K562 (cell line): ENCODE measurements around the gene MED20. TPM values are rescaled to one million over a fixed set of nuclear protein-coding genes. Genes with fewer than 3 reads are reported as not detected.

Experiments used
- EZH2 ChIP-seq: IDR thresholded peaks from 2 replicates; pipeline ENCODE4 v1.6.1; 2012; ENCODE audit warnings: low read depth, mild to moderate bottlenecking, inconsistent platforms, low read length, borderline replicate concordance
- ILK ChIP-seq: fragments of 450-650 bp; IDR thresholded peaks from 2 replicates; pipeline ENCODE4 v1.6.1; 2016; ENCODE audit warnings: missing genetic modification characterization, low read depth, mild to moderate bottlenecking, missing compliant biosample characterization, moderate library complexity, borderline replicate concordance
- LARP7 ChIP-seq: fragments of 450-650 bp; IDR thresholded peaks from 2 replicates; pipeline ENCODE4 v1.6.1; 2016
- TEAD2 ChIP-seq: fragments of 450-650 bp; IDR thresholded peaks from 2 replicates; pipeline ENCODE4 v1.6.1; 2016; ENCODE audit warnings: missing genetic modification characterization, control low read depth, missing compliant biosample characterization
- ZNF253 ChIP-seq: fragments of 250-450 bp; sonication (Bioruptor Pico); conservative IDR thresholded peaks from 2 replicates; pipeline ENCODE4 v1.6.1; 2021; ENCODE audit warnings: mild to moderate bottlenecking
- polyA plus RNA-seq, 8 experiments: library from polyadenylated mRNA; depleted of rRNA in 4 of 8; stranded (reverse) in 5 of 8; unstranded in 3 of 8; fragments of >200 nt; fragmentation: Nextera tagmentation in 2 of 8; fragmentation: Illumina TruSeq in 1 of 8; extraction: Ambion mirVana in 2 of 8; extraction: Trizol in 1 of 8; gene quantifications; 2 replicates each; pipeline versions ENCODE4 v1.2.1 to v1.2.3, GENCODE V29; 2011 to 2014; ENCODE audit warnings: inconsistent platforms in 1 of 8, missing spikeins in 1 of 8
- total RNA-seq, 7 experiments: library from RNA; depleted of rRNA in 6 of 7; stranded (reverse); fragments of >200 nt in 6 of 7; fragmentation: Illumina TruSeq in 2 of 7; extraction: Trizol in 2 of 7; gene quantifications; 2 replicates each; pipeline versions ENCODE4 v1.2.1 to v1.2.3, GENCODE V29; 2011 to 2021; ENCODE audit warnings: low replicate concordance in 1 of 7
- TF ChIP-seq, protein P1 (sequence below): fragments of 450-650 bp; formaldehyde crosslinking; IDR thresholded peaks from 2 replicates; pipeline ENCODE4 v1.4.0; 2020; ENCODE audit warnings: mild to moderate bottlenecking, mixed read lengths
- TF ChIP-seq, protein P2 (sequence below): fragments of 250-450 bp; sonication (Bioruptor Pico); IDR thresholded peaks from 2 replicates; pipeline ENCODE4 v1.9.0; 2021; ENCODE audit warnings: mild to moderate bottlenecking, inconsistent platforms
- TF ChIP-seq, protein P3 (sequence below): sonication (generic); formaldehyde crosslinking; IDR thresholded peaks from 2 replicates; pipeline ENCODE4 v1.8.1; 2023; ENCODE audit warnings: mild to moderate bottlenecking, missing genetic modification reagents, moderate library complexity
- TF ChIP-seq, protein P4 (sequence below): fragments of 250-450 bp; sonication (Bioruptor Pico); IDR thresholded peaks from 2 replicates; pipeline ENCODE4 v1.8.0; 2022; ENCODE audit warnings: moderate library complexity, mild to moderate bottlenecking, inconsistent platforms
- TF ChIP-seq, protein P5 (sequence below): IDR thresholded peaks from 3 replicates; pipeline ENCODE4 v1.6.1; 2011; ENCODE audit warnings: borderline replicate concordance, mild to moderate bottlenecking, moderate library complexity; ENCODE audit not compliant: insufficient read length; ENCODE audit errors: extremely low read depth
- TF ChIP-seq, protein P6 (sequence below), 2 experiments: fragments of 250-450 bp in 1 of 2; fragments of 450-650 bp in 1 of 2; sonication (Bioruptor Pico) in 1 of 2; IDR thresholded peaks; 2 replicates each; pipeline versions ENCODE4 v1.6.1 to v1.8.0; 2016 to 2021; ENCODE audit warnings: mild to moderate bottlenecking in 2 of 2, moderate library complexity in 2 of 2, missing compliant biosample characterization in 1 of 2, missing genetic modification characterization in 1 of 2
- TF ChIP-seq, protein P7 (sequence below): fragments of 250-450 bp; sonication (Bioruptor Pico); IDR thresholded peaks from 2 replicates; pipeline ENCODE4 v1.5.0; 2020; ENCODE audit warnings: mild to moderate bottlenecking

The MED20 gene
- total and polyA plus RNA-seq, 9 of the 15 experiments (the other 6 are each of a cell fraction or from before 2014, with no cell fraction given), result 27.3 to 80.9 (median 46.0) TPM

DNA sequence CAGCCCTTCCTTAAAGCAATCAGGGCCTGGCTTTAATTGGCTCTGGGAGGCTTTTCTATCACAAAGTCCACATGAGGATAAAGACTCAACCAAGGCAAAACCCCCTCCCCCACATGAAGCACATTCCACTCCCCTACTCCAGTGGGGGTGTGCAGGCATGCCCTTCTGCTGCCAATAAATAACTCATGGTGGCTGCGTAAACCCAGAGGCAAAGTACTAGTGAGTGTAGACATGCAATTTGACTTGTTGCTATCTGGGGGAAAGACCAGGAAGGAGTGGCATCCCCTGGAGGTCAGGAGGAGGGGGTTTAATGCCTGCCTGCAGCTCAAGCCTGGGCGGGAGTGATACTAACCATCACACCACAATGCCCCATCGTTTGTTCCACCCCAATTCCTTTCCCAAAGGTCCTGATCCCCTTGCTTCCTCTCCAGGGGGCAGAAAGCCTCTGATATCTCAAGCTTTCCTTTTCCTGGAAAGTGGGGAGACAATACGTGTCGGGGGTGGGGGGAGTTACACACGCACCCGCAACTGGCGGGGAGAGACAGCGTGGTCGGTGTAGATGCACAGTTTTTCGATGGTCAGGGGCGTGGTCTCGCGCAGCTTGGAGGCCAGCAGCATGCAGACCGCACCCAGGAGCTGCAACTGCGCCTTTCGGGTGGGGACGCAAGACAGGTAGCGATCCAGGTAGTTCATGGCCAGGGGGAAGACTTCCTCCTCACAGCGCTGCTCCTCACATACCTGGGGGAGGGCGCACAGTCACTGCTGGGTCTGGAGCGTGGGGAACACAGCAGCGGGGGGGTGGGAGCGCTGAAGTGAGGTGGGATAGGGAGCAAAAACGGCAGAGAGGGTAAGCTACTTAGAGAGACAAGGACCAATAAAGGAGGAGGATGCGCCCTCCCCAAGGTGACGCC, 19.2 kb upstream of the MED20 start (continued):
- no peak for TF ChIP-seq EZH2
- TF ChIP-seq, protein P1, sequence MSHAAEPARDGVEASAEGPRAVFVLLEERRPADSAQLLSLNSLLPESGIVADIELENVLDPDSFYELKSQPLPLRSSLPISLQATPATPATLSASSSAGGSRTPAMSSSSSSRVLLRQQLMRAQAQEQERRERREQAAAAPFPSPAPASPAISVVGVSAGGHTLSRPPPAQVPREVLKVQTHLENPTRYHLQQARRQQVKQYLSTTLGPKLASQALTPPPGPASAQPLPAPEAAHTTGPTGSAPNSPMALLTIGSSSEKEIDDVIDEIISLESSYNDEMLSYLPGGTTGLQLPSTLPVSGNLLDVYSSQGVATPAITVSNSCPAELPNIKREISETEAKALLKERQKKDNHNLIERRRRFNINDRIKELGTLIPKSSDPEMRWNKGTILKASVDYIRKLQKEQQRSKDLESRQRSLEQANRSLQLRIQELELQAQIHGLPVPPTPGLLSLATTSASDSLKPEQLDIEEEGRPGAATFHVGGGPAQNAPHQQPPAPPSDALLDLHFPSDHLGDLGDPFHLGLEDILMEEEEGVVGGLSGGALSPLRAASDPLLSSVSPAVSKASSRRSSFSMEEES, result no peak
- TF ChIP-seq, protein P2, sequence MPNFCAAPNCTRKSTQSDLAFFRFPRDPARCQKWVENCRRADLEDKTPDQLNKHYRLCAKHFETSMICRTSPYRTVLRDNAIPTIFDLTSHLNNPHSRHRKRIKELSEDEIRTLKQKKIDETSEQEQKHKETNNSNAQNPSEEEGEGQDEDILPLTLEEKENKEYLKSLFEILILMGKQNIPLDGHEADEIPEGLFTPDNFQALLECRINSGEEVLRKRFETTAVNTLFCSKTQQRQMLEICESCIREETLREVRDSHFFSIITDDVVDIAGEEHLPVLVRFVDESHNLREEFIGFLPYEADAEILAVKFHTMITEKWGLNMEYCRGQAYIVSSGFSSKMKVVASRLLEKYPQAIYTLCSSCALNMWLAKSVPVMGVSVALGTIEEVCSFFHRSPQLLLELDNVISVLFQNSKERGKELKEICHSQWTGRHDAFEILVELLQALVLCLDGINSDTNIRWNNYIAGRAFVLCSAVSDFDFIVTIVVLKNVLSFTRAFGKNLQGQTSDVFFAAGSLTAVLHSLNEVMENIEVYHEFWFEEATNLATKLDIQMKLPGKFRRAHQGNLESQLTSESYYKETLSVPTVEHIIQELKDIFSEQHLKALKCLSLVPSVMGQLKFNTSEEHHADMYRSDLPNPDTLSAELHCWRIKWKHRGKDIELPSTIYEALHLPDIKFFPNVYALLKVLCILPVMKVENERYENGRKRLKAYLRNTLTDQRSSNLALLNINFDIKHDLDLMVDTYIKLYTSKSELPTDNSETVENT (CRISPR knock-in tag), result no peak
- TF ChIP-seq, protein P3, sequence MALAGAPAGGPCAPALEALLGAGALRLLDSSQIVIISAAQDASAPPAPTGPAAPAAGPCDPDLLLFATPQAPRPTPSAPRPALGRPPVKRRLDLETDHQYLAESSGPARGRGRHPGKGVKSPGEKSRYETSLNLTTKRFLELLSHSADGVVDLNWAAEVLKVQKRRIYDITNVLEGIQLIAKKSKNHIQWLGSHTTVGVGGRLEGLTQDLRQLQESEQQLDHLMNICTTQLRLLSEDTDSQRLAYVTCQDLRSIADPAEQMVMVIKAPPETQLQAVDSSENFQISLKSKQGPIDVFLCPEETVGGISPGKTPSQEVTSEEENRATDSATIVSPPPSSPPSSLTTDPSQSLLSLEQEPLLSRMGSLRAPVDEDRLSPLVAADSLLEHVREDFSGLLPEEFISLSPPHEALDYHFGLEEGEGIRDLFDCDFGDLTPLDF, result no peak
- TF ChIP-seq ZNF253, result no peak
- no peak for TF ChIP-seq ILK (tag)
- TF ChIP-seq, protein P4, sequence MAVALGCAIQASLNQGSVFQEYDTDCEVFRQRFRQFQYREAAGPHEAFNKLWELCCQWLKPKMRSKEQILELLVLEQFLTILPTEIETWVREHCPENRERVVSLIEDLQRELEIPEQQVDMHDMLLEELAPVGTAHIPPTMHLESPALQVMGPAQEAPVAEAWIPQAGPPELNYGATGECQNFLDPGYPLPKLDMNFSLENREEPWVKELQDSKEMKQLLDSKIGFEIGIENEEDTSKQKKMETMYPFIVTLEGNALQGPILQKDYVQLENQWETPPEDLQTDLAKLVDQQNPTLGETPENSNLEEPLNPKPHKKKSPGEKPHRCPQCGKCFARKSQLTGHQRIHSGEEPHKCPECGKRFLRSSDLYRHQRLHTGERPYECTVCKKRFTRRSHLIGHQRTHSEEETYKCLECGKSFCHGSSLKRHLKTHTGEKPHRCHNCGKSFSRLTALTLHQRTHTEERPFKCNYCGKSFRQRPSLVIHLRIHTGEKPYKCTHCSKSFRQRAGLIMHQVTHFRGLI (CRISPR knock-in tag), result no peak
- no peak for TF ChIP-seq TEAD2
- TF ChIP-seq, protein P5, sequence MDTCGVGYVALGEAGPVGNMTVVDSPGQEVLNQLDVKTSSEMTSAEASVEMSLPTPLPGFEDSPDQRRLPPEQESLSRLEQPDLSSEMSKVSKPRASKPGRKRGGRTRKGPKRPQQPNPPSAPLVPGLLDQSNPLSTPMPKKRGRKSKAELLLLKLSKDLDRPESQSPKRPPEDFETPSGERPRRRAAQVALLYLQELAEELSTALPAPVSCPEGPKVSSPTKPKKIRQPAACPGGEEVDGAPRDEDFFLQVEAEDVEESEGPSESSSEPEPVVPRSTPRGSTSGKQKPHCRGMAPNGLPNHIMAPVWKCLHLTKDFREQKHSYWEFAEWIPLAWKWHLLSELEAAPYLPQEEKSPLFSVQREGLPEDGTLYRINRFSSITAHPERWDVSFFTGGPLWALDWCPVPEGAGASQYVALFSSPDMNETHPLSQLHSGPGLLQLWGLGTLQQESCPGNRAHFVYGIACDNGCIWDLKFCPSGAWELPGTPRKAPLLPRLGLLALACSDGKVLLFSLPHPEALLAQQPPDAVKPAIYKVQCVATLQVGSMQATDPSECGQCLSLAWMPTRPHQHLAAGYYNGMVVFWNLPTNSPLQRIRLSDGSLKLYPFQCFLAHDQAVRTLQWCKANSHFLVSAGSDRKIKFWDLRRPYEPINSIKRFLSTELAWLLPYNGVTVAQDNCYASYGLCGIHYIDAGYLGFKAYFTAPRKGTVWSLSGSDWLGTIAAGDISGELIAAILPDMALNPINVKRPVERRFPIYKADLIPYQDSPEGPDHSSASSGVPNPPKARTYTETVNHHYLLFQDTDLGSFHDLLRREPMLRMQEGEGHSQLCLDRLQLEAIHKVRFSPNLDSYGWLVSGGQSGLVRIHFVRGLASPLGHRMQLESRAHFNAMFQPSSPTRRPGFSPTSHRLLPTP, result no peak
- TF ChIP-seq, protein P6, sequence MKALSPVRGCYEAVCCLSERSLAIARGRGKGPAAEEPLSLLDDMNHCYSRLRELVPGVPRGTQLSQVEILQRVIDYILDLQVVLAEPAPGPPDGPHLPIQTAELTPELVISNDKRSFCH (CRISPR knock-in tag; IDR thresholded peaks at IDR 0.05), result no peak
- TF ChIP-seq, protein P6 (tag; IDR thresholded peaks at IDR 0.05), result no peak; the same call in 1 of the 2 replicates
- TF ChIP-seq LARP7, result peak; percentile 21; the same call in 1 of the 2 replicates
- TF ChIP-seq, protein P7, sequence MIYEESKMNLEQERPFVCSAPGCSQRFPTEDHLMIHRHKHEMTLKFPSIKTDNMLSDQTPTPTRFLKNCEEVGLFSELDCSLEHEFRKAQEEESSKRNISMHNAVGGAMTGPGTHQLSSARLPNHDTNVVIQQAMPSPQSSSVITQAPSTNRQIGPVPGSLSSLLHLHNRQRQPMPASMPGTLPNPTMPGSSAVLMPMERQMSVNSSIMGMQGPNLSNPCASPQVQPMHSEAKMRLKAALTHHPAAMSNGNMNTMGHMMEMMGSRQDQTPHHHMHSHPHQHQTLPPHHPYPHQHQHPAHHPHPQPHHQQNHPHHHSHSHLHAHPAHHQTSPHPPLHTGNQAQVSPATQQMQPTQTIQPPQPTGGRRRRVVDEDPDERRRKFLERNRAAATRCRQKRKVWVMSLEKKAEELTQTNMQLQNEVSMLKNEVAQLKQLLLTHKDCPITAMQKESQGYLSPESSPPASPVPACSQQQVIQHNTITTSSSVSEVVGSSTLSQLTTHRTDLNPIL (CRISPR knock-in tag), result no peak
